ENCODE measurements around the gene SEMA5A. TPM values are rescaled to one million over a fixed set of nuclear protein-coding genes. Genes with fewer than 3 reads are reported as not detected.

The SEMA5A gene
- total RNA-seq (1 to 10 TPM in 4 of 5 donors, under 1 TPM in 1; 0.60 to 5.1 (median 1.5) TPM), total RNA-seq (0 to 11.2 (median 2.8) reads per million in 29 experiments)
- 0.41 TPM for total RNA-seq (2013)

GRCh38 chr5:9545992-9546851 is at the start of gene SEMA5A:
Gene SEMA5A, minus strand, starts transcription at chr5:9546075. Its CDS starts 166,129 bp downstream, at chr5:9379946.
- no peak within 1 kb of the TSS for H3K27ac ChIP-seq (ENCODE audit: low read length)
- Mint-ChIP-seq H3K27ac (peak within 1 kb of the TSS; percentile 12 to 45), H3K27me3 (peaks cover 26 to 27% of the 10 kb centered on the region in 2 donors), H3K4me1 (peaks cover 0 to 9% (median 8%) of the 10 kb centered on the region in 3 donors), H3K4me3 (peak within 1 kb of the TSS; percentile 60 to 75 (median 67)), H3K9me3 (peaks cover 0 to 4% (median 0%) of the 10 kb centered on the region in 3 donors), H3K36me3 (no peaks in the 10 kb centered on the region)
- ChIA-PET CTCF (no interaction called here), POLR2A (no interaction called here)
- DNase-seq (peak in 13 of 35 experiments; percentile 3 to 28 (median 14)), ATAC-seq (replicated peaks in 1 of 4) (peak; percentile 62 to 78 (median 68))
- H3K36me3 ChIP-seq (ENCODE audit: control insufficient read depth in 2 of 2, extremely low read depth in 1 of 2, insufficient read depth in 1 of 2, low read length in 1 of 2): no peaks in the 10 kb centered on the region
- peak within 1 kb of the TSS; percentile 30 to 40 for H3K4me3 ChIP-seq (ENCODE audit: control insufficient read depth in 1 of 2, extremely low read depth in 1 of 2, low read length in 1 of 2)
- peaks cover 8 to 32% of the 10 kb centered on the region in 2 experiments for H3K27me3 ChIP-seq (replicated peaks in 1 of 2; ENCODE audit: control insufficient read depth in 2 of 2, extremely low read depth in 1 of 2, insufficient read depth in 2 of 2, low read length in 1 of 2)
- peaks cover 0 to 13% of the 10 kb centered on the region in 2 experiments for H3K4me1 ChIP-seq (ENCODE audit: control insufficient read depth in 1 of 2, extremely low read depth in 1 of 2, insufficient read depth in 2 of 2, low read length in 2 of 2)
- H3K9me3 ChIP-seq: no peaks in the 10 kb centered on the region
- 12% methylated on average over 56 of the region's 84 CpGs for WGBS (ENCODE audit: insufficient coverage)

GRCh38 chr5:9594913-9595312 is 49.0 kb upstream of the SEMA5A start:
- no peak for ATAC-seq (replicated peaks in 1 of 4)
- Mint-ChIP-seq H3K27me3 (peaks cover 0 to under 1% of the 10 kb centered on the region in 2 donors), H3K9me3 (peaks cover 0 to 18% (median 0%) of the 10 kb centered on the region in 3 donors), H3K27ac (no peak overlapping the region), H3K4me1 (no peaks in the 10 kb centered on the region), H3K4me3 (no peak overlapping the region), H3K36me3 (no peaks in the 10 kb centered on the region)
- POLR2A ChIA-PET: no interaction called here
- H3K9me3 ChIP-seq: no peaks in the 10 kb centered on the region
- H3K27ac ChIP-seq (ENCODE audit: low read length): no peak overlapping the region
- CTCF ChIA-PET: no interaction called here
- no peak for DNase-seq
- no peaks in the 10 kb centered on the region for H3K27me3 ChIP-seq (replicated peaks in 1 of 2; ENCODE audit: control insufficient read depth in 2 of 2, extremely low read depth in 1 of 2, insufficient read depth in 2 of 2, low read length in 1 of 2)
- H3K36me3 ChIP-seq (ENCODE audit: control insufficient read depth in 2 of 2, extremely low read depth in 1 of 2, insufficient read depth in 1 of 2, low read length in 1 of 2): no peaks in the 10 kb centered on the region
- H3K4me3 ChIP-seq (ENCODE audit: control insufficient read depth in 1 of 2, extremely low read depth in 1 of 2, low read length in 1 of 2): no peak overlapping the region
- H3K4me1 ChIP-seq (ENCODE audit: control insufficient read depth in 1 of 2, extremely low read depth in 1 of 2, insufficient read depth in 2 of 2, low read length in 2 of 2): no peaks in the 10 kb centered on the region

GRCh38 chr5:9589049-9589835 is 43.4 kb upstream of the SEMA5A start:
- Mint-ChIP-seq H3K27ac (no peak overlapping the region), H3K9me3 (peaks cover 0 to 17% (median 3%) of the 10 kb centered on the region in 3 donors), H3K36me3 (no peaks in the 10 kb centered on the region), H3K4me1 (no peaks in the 10 kb centered on the region), H3K4me3 (no peak overlapping the region), H3K27me3 (peaks cover 0 to 4% of the 10 kb centered on the region in 2 donors)
- Histone ChIP-seq H3K36me3 (ENCODE audit: control insufficient read depth in 2 of 2, extremely low read depth in 1 of 2, insufficient read depth in 1 of 2, low read length in 1 of 2) (no peaks in the 10 kb centered on the region), H3K4me1 (ENCODE audit: control insufficient read depth in 1 of 2, extremely low read depth in 1 of 2, insufficient read depth in 2 of 2, low read length in 2 of 2) (no peaks in the 10 kb centered on the region), H3K27ac (ENCODE audit: low read length) (no peak overlapping the region), H3K9me3 (no peaks in the 10 kb centered on the region), H3K4me3 (ENCODE audit: control insufficient read depth in 1 of 2, extremely low read depth in 1 of 2, low read length in 1 of 2) (no peak overlapping the region), H3K27me3 (replicated peaks in 1 of 2; ENCODE audit: control insufficient read depth in 2 of 2, extremely low read depth in 1 of 2, insufficient read depth in 2 of 2, low read length in 1 of 2) (no peaks in the 10 kb centered on the region)
- WGBS (ENCODE audit: insufficient coverage): 38% methylated on average over 1 of the region's 7 CpGs
- ChIA-PET CTCF (no interaction called here), POLR2A (no interaction called here)
- DNase-seq (no peak), ATAC-seq (replicated peaks in 1 of 4) (no peak)

GRCh38 chr5:9588254-9588653 is 42.4 kb upstream of the SEMA5A start:
- Mint-ChIP-seq H3K9me3 (peaks cover 0 to 17% (median 3%) of the 10 kb centered on the region in 3 donors), H3K36me3 (no peaks in the 10 kb centered on the region), H3K27ac (no peak overlapping the region), H3K4me1 (no peaks in the 10 kb centered on the region), H3K27me3 (peaks cover 0 to 4% of the 10 kb centered on the region in 2 donors), H3K4me3 (no peak overlapping the region)
- no peak overlapping the region for H3K4me3 ChIP-seq (ENCODE audit: control insufficient read depth in 1 of 2, extremely low read depth in 1 of 2, low read length in 1 of 2)
- POLR2A ChIA-PET: no interaction called here
- no peak for ATAC-seq (replicated peaks in 1 of 4)
- no peak overlapping the region for H3K27ac ChIP-seq (ENCODE audit: low read length)
- WGBS (ENCODE audit: insufficient coverage): 71% methylated on average over 3 of the region's 6 CpGs
- no peaks in the 10 kb centered on the region for H3K9me3 ChIP-seq
- H3K36me3 ChIP-seq (ENCODE audit: control insufficient read depth in 2 of 2, extremely low read depth in 1 of 2, insufficient read depth in 1 of 2, low read length in 1 of 2): no peaks in the 10 kb centered on the region
- DNase-seq: no peak
- no peaks in the 10 kb centered on the region for H3K4me1 ChIP-seq (ENCODE audit: control insufficient read depth in 1 of 2, extremely low read depth in 1 of 2, insufficient read depth in 2 of 2, low read length in 2 of 2)
- CTCF ChIA-PET: no interaction called here
- no peaks in the 10 kb centered on the region for H3K27me3 ChIP-seq (replicated peaks in 1 of 2; ENCODE audit: control insufficient read depth in 2 of 2, extremely low read depth in 1 of 2, insufficient read depth in 2 of 2, low read length in 1 of 2)

GRCh38 chr5:9587135-9587534 is 41.3 kb upstream of the SEMA5A start:
- H3K27ac Mint-ChIP-seq: no peak overlapping the region
- H3K4me1 ChIP-seq (ENCODE audit: control insufficient read depth in 1 of 2, extremely low read depth in 1 of 2, insufficient read depth in 2 of 2, low read length in 2 of 2): no peaks in the 10 kb centered on the region
- no peaks in the 10 kb centered on the region for H3K36me3 ChIP-seq (ENCODE audit: control insufficient read depth in 2 of 2, extremely low read depth in 1 of 2, insufficient read depth in 1 of 2, low read length in 1 of 2)
- H3K36me3 Mint-ChIP-seq: no peaks in the 10 kb centered on the region
- H3K9me3 ChIP-seq: no peaks in the 10 kb centered on the region
- H3K9me3 Mint-ChIP-seq: peaks cover 0 to 9% (median 8%) of the 10 kb centered on the region in 3 donors
- H3K27ac ChIP-seq (ENCODE audit: low read length): no peak overlapping the region
- H3K4me3 Mint-ChIP-seq: no peak overlapping the region
- CTCF ChIA-PET: no interaction called here
- no peak overlapping the region for H3K4me3 ChIP-seq (ENCODE audit: control insufficient read depth in 1 of 2, extremely low read depth in 1 of 2, low read length in 1 of 2)
- peaks cover 0 to 4% of the 10 kb centered on the region in 2 donors for H3K27me3 Mint-ChIP-seq
- ATAC-seq (replicated peaks in 1 of 4) (no peak), DNase-seq (no peak)
- POLR2A ChIA-PET: no interaction called here
- no peaks in the 10 kb centered on the region for H3K4me1 Mint-ChIP-seq
- H3K27me3 ChIP-seq (replicated peaks in 1 of 2; ENCODE audit: control insufficient read depth in 2 of 2, extremely low read depth in 1 of 2, insufficient read depth in 2 of 2, low read length in 1 of 2): no peaks in the 10 kb centered on the region

GRCh38 chr5:9582406-9582805 is 36.5 kb upstream of the SEMA5A start:
- ChIA-PET CTCF (no interaction called here), POLR2A (no interaction called here)
- no peaks in the 10 kb centered on the region for H3K4me1 ChIP-seq (ENCODE audit: control insufficient read depth in 1 of 2, extremely low read depth in 1 of 2, insufficient read depth in 2 of 2, low read length in 2 of 2)
- H3K27ac ChIP-seq (ENCODE audit: low read length): no peak overlapping the region
- Mint-ChIP-seq H3K36me3 (no peaks in the 10 kb centered on the region), H3K27me3 (no peaks in the 10 kb centered on the region), H3K4me3 (no peak overlapping the region), H3K27ac (no peak overlapping the region), H3K4me1 (no peaks in the 10 kb centered on the region), H3K9me3 (peaks cover 2 to 14% (median 3%) of the 10 kb centered on the region in 3 donors)
- no peak overlapping the region for H3K4me3 ChIP-seq (ENCODE audit: control insufficient read depth in 1 of 2, extremely low read depth in 1 of 2, low read length in 1 of 2)
- H3K36me3 ChIP-seq (ENCODE audit: control insufficient read depth in 2 of 2, extremely low read depth in 1 of 2, insufficient read depth in 1 of 2, low read length in 1 of 2): no peaks in the 10 kb centered on the region
- no CpG with 5 or more reads among the region's 2 CpGs for WGBS (ENCODE audit: insufficient coverage)
- ATAC-seq (replicated peaks in 1 of 4) (no peak), DNase-seq (no peak)
- H3K9me3 ChIP-seq: no peaks in the 10 kb centered on the region
- H3K27me3 ChIP-seq (replicated peaks in 1 of 2; ENCODE audit: control insufficient read depth in 2 of 2, extremely low read depth in 1 of 2, insufficient read depth in 2 of 2, low read length in 1 of 2): no peaks in the 10 kb centered on the region

Data from T-cell (primary cell).